SK-N-SH (cell line): Measurements from ENCODE around the gene CCDC177. TPM values are rescaled to one million over a fixed set of nuclear protein-coding genes. Genes with fewer than 3 reads are reported as not detected.

Source experiments
- CTCF ChIA-PET: fragments of 300-600, 350-600 bp; formaldehyde crosslinking; extraction: SDS; loops from one replicate; lab custom pipeline; 2021; lab: Yijun Ruan, JAX
- POLR2A ChIA-PET: fragments of 350-600 bp; sonication (Branson Sonifier 250); formaldehyde crosslinking; extraction: SDS; loops from one replicate; lab custom pipeline; 2020; ENCODE audit warnings: antibody characterized with exemption, inconsistent platforms; lab: Yijun Ruan, JAX
- DNase-seq: peaks from one replicate; pipeline ENCODE4 v3.0.0; 2012
- H2AFZ ChIP-seq: fragments of 200-600 bp; sonication (generic); 2 replicates; pipeline ENCODE4 v1.8.1; 2016; ENCODE audit warnings: antibody characterized with exemption, mild to moderate bottlenecking, low read depth
- H3F3A ChIP-seq: fragments of 200-600 bp; sonication (generic); replicated peaks from 2 replicates; pipeline ENCODE3; 2016; ENCODE audit warnings: antibody characterized with exemption, mild to moderate bottlenecking; ENCODE audit not compliant: insufficient read depth
- H3K27ac ChIP-seq, 2 experiments: fragments of 200-500 bp in 1 of 2; fragments of 200-600 bp in 1 of 2; sonication (Bioruptor generic) in 1 of 2; sonication (generic), shearing (Covaris generic) in 1 of 2; 2 replicates each; pipeline versions ENCODE4 v1.5.1 to v1.6.1; 2014 to 2016; ENCODE audit warnings: low read depth in 2 of 2, inconsistent platforms in 1 of 2, low read length in 1 of 2, mild to moderate bottlenecking in 1 of 2, mixed read lengths in 1 of 2
- H3K27me3 ChIP-seq: fragments of 200-600 bp; sonication (generic), shearing (Covaris generic); 2 replicates; pipeline ENCODE4 v1.6.1; 2016; ENCODE audit warnings: mixed run types; ENCODE audit not compliant: insufficient read depth
- H3K36me3 ChIP-seq, 2 experiments: fragments of 200-500 bp in 1 of 2; fragments of 200-600 bp in 1 of 2; sonication (Bioruptor generic) in 1 of 2; sonication (generic) in 1 of 2; replicated peaks in 1 of 2; 2 replicates each; pipeline versions ENCODE3 to v1.5.1; 2014 to 2016; ENCODE audit warnings: low read length in 1 of 2, mild to moderate bottlenecking in 1 of 2; ENCODE audit not compliant: insufficient read depth in 2 of 2, control insufficient read depth in 1 of 2
- H3K4me1 ChIP-seq, 2 experiments: fragments of 200-500 bp in 1 of 2; fragments of 200-600 bp in 1 of 2; sonication (Bioruptor generic) in 1 of 2; sonication (generic), shearing (Covaris generic) in 1 of 2; 2 replicates each; pipeline versions ENCODE4 v1.5.1 to v1.6.1; 2014 to 2016; ENCODE audit warnings: low read depth in 1 of 2, low read length in 1 of 2, mixed run types in 1 of 2; ENCODE audit not compliant: insufficient read depth in 2 of 2, control insufficient read depth in 1 of 2
- H3K4me2 ChIP-seq: fragments of 200-600 bp; sonication (generic), shearing (Covaris generic); 2 replicates; pipeline ENCODE4 v1.6.1; 2017; ENCODE audit warnings: mixed run types
- H3K4me3 ChIP-seq, 2 experiments: fragments of 200-500 bp in 1 of 2; fragments of 200-600 bp in 1 of 2; sonication (Bioruptor generic) in 1 of 2; sonication (generic), shearing (Covaris generic) in 1 of 2; 2 replicates each; pipeline versions ENCODE4 v1.5.1 to v1.8.1; 2014 to 2016; ENCODE audit warnings: low read depth in 2 of 2, inconsistent platforms in 1 of 2, low read length in 1 of 2, mild to moderate bottlenecking in 1 of 2, mixed read lengths in 1 of 2, moderate library complexity in 1 of 2
- H3K79me2 ChIP-seq: fragments of 200-600 bp; sonication (generic); 2 replicates; pipeline ENCODE4 v1.8.1; 2017; ENCODE audit warnings: mild to moderate bottlenecking; ENCODE audit not compliant: insufficient read depth
- H3K9ac ChIP-seq: fragments of 200-600 bp; sonication (generic); 2 replicates; pipeline ENCODE4 v1.6.1; 2017; ENCODE audit warnings: mixed run types
- H3K9me2 ChIP-seq: fragments of 200-600 bp; sonication (generic); 2 replicates; pipeline ENCODE4 v1.6.1; 2017; ENCODE audit warnings: mixed run types
- H3K9me3 ChIP-seq: fragments of 200-600 bp; sonication (generic); 2 replicates; pipeline ENCODE4 v1.6.1; 2017; ENCODE audit warnings: mixed run types, mild to moderate bottlenecking, moderate library complexity
- H4K20me1 ChIP-seq: fragments of 200-600 bp; sonication (generic); 2 replicates; pipeline ENCODE4 v1.6.1; 2017; ENCODE audit warnings: mild to moderate bottlenecking, mixed run types; ENCODE audit not compliant: insufficient read depth
- CHD2 ChIP-seq: fragments of 150-350 bp; IDR thresholded peaks from 2 replicates; pipeline ENCODE4 v1.6.1; 2018; ENCODE audit warnings: low read length; ENCODE audit not compliant: partially characterized antibody
- EZH2phosphoT487 ChIP-seq: fragments of 200-600 bp; sonication (generic); IDR thresholded peaks from 2 replicates; pipeline ENCODE4 v1.6.1; 2017; ENCODE audit warnings: low read depth, mixed run types, mild to moderate bottlenecking, antibody characterized with exemption, moderate library complexity, borderline replicate concordance
- FOXM1 ChIP-seq: IDR thresholded peaks from 2 replicates; pipeline ENCODE4 v1.4.0; 2012; ENCODE audit warnings: low read depth, mild to moderate bottlenecking
- JUND ChIP-seq: IDR thresholded peaks from 2 replicates; pipeline ENCODE4 v1.4.0; 2012
- MXI1 ChIP-seq: IDR thresholded peaks from 2 replicates; pipeline ENCODE4 v1.6.1; 2012; ENCODE audit warnings: mild to moderate bottlenecking, low read depth, low read length, improper control_type of control experiment
- NRF1 ChIP-seq: IDR thresholded peaks from 2 replicates; pipeline ENCODE4 v1.6.1; 2012; ENCODE audit warnings: low read depth, mild to moderate bottlenecking, low read length
- RFX5 ChIP-seq: IDR thresholded peaks from 2 replicates; pipeline ENCODE4 v1.6.1; 2012; ENCODE audit warnings: mild to moderate bottlenecking, improper control_type of control experiment, low read length
- SMC3 ChIP-seq: IDR thresholded peaks from 2 replicates; pipeline ENCODE4 v1.6.1; 2012; ENCODE audit warnings: low read depth, low read length, improper control_type of control experiment
- TCF12 ChIP-seq: IDR thresholded peaks from 2 replicates; pipeline ENCODE4 v1.4.0; 2012
- WGBS: methylation state at CpG from one replicate; pipeline ENCODE4 v1.1.6; 2017; ENCODE audit warnings: low lambda C conversion rate; 5-methylcytosine and 5-hydroxymethylcytosine counted together
- polyA plus RNA-seq, 3 experiments: library from polyadenylated mRNA; depleted of rRNA; stranded (reverse); fragments of >200 nt; gene quantifications; 2 replicates each; pipeline ENCODE4 v1.2.3, GENCODE V29; 2012
- TF ChIP-seq, protein P1 (sequence below): IDR thresholded peaks from 2 replicates; pipeline ENCODE4 v1.4.0; 2012; ENCODE audit warnings: low read depth
- TF ChIP-seq, protein P2 (sequence below): IDR thresholded peaks from 2 replicates; pipeline ENCODE4 v1.4.0; 2012; ENCODE audit warnings: low read depth, borderline replicate concordance
- TF ChIP-seq, protein P3 (sequence below): fragments of 200-600 bp; sonication (generic); IDR thresholded peaks from 2 replicates; pipeline ENCODE4 v1.6.1; 2017; ENCODE audit warnings: antibody characterized with exemption, mild to moderate bottlenecking, moderate library complexity

CCDC177 gene
- polyA plus RNA-seq, 1 of the 3 experiments (the other 2 are of a cell fraction) = not detected

DNA sequence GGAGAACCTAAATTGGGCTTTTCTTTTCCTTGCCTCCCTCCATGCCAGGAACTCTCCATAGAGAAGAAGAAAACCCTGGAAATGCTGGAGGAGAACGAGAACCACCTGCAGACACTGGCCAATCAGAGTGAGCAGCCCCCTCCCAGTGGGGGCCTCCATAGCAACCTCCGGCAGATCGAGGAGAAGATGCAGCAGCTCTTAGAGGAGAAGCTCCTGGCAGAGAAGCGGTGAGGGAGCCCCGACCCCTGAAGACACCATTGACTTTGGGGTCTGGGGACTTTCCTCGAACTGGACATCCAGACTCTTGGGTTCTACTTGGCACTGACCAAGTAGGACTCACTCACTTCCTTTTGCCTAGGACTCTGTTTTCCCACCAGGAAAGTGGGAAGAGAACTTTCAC lies 48.8 kb downstream of the CCDC177 start:
- Histone ChIP-seq H3K27me3 (peaks cover 18% of the 10 kb centered on the region; the same call in 1 of the 2 replicates), H3K27ac (no peak overlapping the region), H3K9me2 (no peaks in the 10 kb centered on the region), H3K4me2 (no peak overlapping the region), H3K4me3 (no peak overlapping the region), H2AFZ (no peak overlapping the region), H4K20me1 (no peaks in the 10 kb centered on the region), H3K9me3 (no peaks in the 10 kb centered on the region), H3K79me2 (no peaks in the 10 kb centered on the region), H3K9ac (no peak overlapping the region), H3K4me1 (no peaks in the 10 kb centered on the region), H3K36me3 (no peaks in the 10 kb centered on the region), H3F3A (no peaks in the 10 kb centered on the region)
- TF ChIP-seq, protein P1, sequence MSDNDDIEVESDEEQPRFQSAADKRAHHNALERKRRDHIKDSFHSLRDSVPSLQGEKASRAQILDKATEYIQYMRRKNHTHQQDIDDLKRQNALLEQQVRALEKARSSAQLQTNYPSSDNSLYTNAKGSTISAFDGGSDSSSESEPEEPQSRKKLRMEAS = no peak
- TF ChIP-seq, protein P2, sequence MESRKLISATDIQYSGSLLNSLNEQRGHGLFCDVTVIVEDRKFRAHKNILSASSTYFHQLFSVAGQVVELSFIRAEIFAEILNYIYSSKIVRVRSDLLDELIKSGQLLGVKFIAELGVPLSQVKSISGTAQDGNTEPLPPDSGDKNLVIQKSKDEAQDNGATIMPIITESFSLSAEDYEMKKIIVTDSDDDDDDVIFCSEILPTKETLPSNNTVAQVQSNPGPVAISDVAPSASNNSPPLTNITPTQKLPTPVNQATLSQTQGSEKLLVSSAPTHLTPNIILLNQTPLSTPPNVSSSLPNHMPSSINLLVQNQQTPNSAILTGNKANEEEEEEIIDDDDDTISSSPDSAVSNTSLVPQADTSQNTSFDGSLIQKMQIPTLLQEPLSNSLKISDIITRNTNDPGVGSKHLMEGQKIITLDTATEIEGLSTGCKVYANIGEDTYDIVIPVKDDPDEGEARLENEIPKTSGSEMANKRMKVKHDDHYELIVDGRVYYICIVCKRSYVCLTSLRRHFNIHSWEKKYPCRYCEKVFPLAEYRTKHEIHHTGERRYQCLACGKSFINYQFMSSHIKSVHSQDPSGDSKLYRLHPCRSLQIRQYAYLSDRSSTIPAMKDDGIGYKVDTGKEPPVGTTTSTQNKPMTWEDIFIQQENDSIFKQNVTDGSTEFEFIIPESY = no peak
- TF ChIP-seq RFX5 (no peak), MXI1 (no peak)
- WGBS = 39% methylated on average over 6 of the region's 6 CpGs
- ChIA-PET CTCF (interaction anchor here (0.8 to 9.7 kb wide), 4 partner anchors 9 to 59 kb away, joined by 3 to 98 read pairs (median 6); partner anchors contain the start of gene CCDC177), POLR2A (no interaction called here)
- no peak for DNase-seq

DNA sequence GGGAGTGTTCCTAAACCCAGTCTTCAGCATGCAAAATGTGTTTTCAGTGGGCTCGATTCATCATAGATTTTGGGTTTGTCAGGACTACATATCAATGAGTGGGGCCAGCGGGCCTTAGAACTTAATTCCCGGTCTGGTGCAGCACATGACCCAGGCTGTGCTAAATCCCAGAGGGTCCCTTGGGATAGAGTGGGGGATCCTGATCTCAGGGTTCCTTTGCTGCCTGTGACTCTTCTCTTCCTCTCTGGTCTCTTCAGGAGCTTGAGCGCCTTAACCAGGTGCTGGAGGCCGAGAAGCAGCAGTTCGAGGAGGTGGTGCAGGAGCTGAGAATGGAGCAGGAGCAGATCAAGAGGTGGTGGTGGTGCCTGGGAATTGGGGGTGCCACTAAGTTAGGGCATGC lies 52.6 kb downstream of the CCDC177 start:
- CTCF ChIA-PET = interaction anchor here (1.9 kb wide), 1 partner anchor 14 kb away, joined by 6 read pairs; no protein-coding TSS in a partner anchor
- TF ChIP-seq NRF1 (no peak), JUND (no peak), CHD2 (no peak), EZH2phosphoT487 (no peak), SMC3 (no peak), TCF12 (no peak), FOXM1 (no peak), RFX5 (no peak)
- TF ChIP-seq, protein P3, sequence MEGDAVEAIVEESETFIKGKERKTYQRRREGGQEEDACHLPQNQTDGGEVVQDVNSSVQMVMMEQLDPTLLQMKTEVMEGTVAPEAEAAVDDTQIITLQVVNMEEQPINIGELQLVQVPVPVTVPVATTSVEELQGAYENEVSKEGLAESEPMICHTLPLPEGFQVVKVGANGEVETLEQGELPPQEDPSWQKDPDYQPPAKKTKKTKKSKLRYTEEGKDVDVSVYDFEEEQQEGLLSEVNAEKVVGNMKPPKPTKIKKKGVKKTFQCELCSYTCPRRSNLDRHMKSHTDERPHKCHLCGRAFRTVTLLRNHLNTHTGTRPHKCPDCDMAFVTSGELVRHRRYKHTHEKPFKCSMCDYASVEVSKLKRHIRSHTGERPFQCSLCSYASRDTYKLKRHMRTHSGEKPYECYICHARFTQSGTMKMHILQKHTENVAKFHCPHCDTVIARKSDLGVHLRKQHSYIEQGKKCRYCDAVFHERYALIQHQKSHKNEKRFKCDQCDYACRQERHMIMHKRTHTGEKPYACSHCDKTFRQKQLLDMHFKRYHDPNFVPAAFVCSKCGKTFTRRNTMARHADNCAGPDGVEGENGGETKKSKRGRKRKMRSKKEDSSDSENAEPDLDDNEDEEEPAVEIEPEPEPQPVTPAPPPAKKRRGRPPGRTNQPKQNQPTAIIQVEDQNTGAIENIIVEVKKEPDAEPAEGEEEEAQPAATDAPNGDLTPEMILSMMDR = no peak
- TF ChIP-seq, protein P2 = no peak
- 72% methylated on average over 6 of the region's 6 CpGs for WGBS

More for the DNA sequence above, 52.6 kb downstream of the CCDC177 start:
- Histone ChIP-seq H3K79me2 (no peaks in the 10 kb centered on the region), H3K9me2 (no peaks in the 10 kb centered on the region), H3K4me1 (peaks cover 0 to 4% of the 10 kb centered on the region in 2 experiments; a peak in 1 of 4 replicates), H4K20me1 (no peaks in the 10 kb centered on the region), H3K27ac (no peak overlapping the region), H3K9ac (no peak overlapping the region), H2AFZ (no peak overlapping the region), H3K4me2 (no peak overlapping the region), H3K27me3 (peaks cover 3% of the 10 kb centered on the region; the same call in 1 of the 2 replicates), H3K36me3 (no peaks in the 10 kb centered on the region), H3K4me3 (no peak overlapping the region), H3F3A (no peaks in the 10 kb centered on the region), H3K9me3 (no peaks in the 10 kb centered on the region)
- DNase-seq = no peak
- POLR2A ChIA-PET = no interaction called here

Other genes with a start within 250 kb of the CCDC177 start
- gene ERH, start 176.6 kb downstream of the CCDC177 start, polyA plus RNA-seq (2012; rRNA removed) = 186 and 228 TPM in 2 replicates
- gene SLC39A9, start 176.2 kb downstream of the CCDC177 start, polyA plus RNA-seq (2012; rRNA removed) = 39.8 and 68.9 TPM in 2 replicates
- 0.03 and 0.05 TPM in 2 replicates for gene PLEKHD1, start 90.1 kb downstream of the CCDC177 start, polyA plus RNA-seq (2012; rRNA removed)
- gene SUSD6, start 36.7 kb upstream of the CCDC177 start, polyA plus RNA-seq (2012; rRNA removed) = 8.5 and 9.5 TPM in 2 replicates
- 324 and 395 TPM in 2 replicates for gene SRSF5, start 192.3 kb upstream of the CCDC177 start, polyA plus RNA-seq (2012; rRNA removed)
- gene SLC10A1, start 222.4 kb upstream of the CCDC177 start, polyA plus RNA-seq (2012; rRNA removed) = not detected in 2 replicates